NOMO-1 (cell line): ENCODE results near the gene TRAF3IP1.

ENCODE experiments used
- DNase-seq, 2 experiments: peaks; one replicate each; lab custom pipeline; 2025; ENCODE audit not compliant: unreplicated experiment in 2 of 2; lab: John Stamatoyannopoulos, UW

The TRAF3IP1 gene

GRCh38 chr2:238376884-238377391, 56.6 kb downstream of the TRAF3IP1 start:
- peak; percentile 74 to 77 for DNase-seq

DNA sequence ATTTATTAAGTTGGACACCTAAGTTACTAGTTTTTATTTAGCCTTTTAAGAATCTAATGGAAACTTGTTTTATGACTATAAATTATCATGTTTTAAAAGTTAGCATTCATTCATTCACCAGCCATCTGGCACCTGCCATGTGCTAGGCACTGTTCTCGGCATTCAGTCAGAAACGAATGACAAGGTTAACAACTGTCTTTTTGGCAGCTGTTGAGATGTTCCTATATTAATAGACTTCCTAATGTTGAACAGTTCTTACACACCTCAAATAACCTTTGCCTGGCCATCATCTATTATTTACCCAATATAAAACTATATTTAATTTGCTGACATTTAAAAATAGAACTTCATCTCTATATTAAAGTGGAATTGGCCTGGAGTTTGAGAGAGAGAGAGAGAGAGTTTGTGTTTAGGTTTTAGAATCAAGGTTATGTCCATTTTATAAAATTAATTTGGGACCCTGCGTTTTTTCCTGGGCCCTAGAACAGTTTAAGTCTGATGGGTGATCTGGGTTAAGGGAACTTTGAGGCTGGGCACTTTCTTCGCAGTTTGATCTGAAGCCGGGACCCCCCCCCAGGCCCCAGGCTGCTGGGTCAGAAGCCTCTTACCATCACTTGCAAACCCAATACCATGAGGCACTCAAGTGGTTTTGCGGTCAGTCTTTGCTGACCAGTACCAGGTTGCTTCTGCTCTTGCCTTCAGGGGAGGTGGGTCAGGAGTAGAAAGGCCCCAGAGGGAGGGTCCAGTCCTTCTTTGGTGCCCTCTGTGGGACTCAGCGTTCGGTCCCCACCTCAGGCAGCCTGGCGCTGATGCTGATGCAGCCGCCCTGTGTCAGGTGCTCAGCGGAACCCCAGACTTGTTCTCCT, 58.1 kb downstream of the TRAF3IP1 start:
- DNase-seq = no peak

- peak; percentile 39 to 60 for DNase-seq
Measured at GRCh38 chr2:238379096-238379810, 58.9 kb downstream of the TRAF3IP1 start.

DNA sequence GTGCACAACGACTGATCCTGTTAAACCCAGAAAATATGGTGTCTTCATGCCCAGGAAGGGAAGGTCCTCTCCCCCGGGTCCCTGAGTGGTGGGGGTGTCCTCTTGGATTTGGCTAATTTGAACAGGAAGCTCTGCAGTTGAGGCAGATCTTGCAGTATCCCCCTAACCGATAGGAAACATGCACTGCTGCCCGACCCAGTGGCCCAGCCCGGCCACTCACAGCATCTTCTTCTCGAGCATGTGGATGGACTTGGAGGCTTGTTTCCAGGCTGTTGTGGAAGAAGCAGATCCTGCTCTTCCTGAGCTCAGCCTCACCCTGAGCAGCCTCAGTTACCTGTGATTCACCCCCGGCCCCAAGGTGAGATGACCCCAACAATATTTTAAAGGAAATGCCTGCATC, 60.0 kb downstream of the TRAF3IP1 start:
- DNase-seq = no peak

DNA sequence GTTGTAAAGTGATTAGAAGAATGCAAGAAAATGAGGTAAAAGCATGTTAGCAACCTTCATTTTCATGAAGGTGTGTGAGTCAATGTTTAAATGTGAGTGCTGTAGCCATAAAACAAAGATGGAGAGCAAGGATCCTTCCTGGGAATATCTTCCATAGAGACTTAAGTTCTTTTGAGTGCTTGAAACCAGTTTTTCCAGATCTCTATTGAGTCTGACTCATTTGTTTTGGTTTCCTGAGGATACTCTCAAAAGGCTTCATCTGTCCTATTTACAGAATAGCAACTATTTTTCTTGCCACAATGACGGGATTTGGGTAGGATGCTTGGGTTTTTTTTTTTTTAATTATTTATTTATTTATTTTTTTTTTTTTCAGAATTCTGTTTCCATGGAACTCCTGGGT, 60.5 kb downstream of the TRAF3IP1 start:
- no peak for DNase-seq

DNA sequence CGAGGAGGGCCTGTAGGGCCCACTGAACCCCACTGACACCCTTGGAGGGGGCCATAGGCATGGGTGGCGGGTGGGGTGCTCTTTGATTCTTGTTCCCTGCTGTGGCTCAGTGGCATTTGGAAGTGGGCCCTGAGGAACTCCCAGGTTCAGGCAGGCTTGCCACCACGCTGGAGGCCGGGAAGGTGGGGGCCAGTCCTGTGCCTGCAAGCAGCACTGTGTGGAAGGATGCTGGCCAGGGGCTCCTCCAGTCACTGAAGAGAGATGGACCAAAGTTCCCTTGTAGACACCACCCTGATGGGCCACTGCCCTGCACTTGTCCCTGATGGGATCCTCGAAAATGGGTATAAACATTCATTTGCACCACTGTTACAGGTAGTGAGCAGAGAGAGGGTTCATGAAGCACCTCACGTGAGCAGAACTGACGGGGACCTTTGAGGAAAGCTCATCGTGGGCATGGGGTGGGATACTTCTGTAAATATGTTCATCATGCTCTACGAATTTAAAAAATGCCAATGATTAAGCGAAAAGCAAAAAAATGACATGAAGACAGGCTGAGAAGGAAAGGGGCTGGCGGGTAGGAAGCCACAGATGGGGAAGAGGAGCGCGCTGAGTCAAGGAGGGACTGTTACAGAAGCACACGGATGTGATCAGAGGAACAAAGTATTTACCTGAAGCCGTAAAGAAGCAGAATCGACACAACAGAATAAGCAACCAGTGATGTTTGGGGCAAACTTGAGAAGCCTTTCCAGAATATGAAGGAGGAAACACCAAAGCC, 61.2 kb downstream of the TRAF3IP1 start:
- peak; percentile 60 to 73 for DNase-seq

GRCh38 chr2:238382381-238382781, 62.1 kb downstream of the TRAF3IP1 start:
- peak; percentile 63 to 83 for DNase-seq

GRCh38 chr2:238383135-238383534, 62.8 kb downstream of the TRAF3IP1 start:
- DNase-seq = no peak

GRCh38 chr2:238383743-238384380, 63.5 kb downstream of the TRAF3IP1 start:
- peak in 1 of 2 experiments; percentile 22 for DNase-seq

GRCh38 chr2:238387332-238387731, 67.0 kb downstream of the TRAF3IP1 start:
- peak; percentile 47 to 67 for DNase-seq

DNA sequence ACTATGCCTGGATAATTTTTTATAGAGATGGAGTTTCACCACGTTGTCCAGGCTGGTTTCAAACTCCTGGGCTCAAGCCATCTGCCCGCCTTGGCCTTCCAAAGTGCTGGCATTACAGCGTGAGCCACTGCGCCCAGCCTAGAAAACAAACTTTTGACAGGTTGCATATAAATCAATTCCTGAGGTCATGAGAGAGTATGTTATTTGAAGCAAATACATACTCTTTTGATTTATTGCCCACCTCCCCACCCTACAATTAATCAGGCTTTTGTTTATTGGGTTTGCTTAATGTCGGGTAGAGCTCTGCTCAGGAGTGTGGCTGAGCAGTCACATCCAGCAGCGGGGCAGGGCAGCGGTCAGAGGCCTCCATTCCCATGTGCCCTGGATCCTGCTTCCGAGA, 68.5 kb downstream of the TRAF3IP1 start:
- no peak for DNase-seq

DNA sequence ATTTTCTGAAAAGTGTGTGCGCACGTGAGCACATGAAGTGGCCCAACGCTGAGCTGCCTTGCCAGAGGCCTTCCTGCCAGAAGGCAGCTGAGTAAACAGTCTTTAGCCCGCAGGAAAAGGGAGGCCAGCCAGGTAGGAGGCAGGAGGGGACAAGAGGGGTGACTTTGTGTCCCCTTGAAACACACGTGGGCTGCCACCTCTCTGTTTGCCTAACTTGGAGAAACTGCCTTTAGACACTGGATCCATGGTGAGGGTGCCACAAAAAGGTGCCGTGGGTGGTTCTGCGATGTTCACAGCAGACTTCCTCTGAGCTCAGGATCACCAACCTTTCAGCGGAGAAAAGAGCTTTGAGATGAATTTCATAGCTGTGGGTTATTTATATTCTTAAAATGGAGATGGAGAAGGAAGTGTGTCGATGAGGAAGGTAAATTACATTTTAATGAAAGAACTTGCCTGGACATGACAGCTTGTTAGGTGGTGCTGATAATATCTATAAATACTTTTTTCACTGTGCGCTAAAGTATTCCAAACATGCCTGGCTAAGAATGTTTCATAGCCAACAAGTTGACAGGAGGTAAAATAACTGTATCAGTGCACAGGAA, 69.8 kb downstream of the TRAF3IP1 start:
- peak in 1 of 2 experiments; percentile 35 for DNase-seq

DNA sequence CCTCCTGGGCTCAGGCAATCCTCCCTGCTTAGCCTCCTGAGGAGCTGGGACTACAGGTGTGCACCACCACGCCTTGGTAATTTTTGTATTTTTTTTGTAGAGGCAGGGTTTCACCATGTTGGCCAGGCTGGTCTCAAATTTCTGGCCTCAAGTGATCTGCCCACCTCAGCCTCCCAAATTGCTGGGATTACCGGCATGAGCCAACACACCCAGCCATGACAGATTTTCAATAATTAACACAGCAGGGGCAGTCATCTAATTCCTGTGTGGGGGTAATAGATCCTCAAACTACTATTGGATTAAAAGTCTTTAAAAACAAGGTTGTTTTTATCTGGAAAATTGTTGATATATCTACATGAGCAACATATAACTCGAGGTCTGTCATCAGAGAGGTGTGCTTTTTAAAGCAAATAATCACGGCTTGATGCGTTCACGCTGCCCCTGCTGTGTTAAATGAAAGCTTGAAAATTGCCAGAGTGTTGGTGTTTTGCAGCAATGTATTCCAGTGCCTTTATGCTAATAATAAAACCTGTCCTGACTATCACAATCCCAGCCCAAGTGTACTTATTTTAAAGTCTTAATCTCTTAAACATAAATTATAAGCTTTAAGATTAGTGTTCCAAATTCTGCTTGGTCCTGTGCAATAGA, 70.8 kb downstream of the TRAF3IP1 start:
- DNase-seq = no peak

DNA sequence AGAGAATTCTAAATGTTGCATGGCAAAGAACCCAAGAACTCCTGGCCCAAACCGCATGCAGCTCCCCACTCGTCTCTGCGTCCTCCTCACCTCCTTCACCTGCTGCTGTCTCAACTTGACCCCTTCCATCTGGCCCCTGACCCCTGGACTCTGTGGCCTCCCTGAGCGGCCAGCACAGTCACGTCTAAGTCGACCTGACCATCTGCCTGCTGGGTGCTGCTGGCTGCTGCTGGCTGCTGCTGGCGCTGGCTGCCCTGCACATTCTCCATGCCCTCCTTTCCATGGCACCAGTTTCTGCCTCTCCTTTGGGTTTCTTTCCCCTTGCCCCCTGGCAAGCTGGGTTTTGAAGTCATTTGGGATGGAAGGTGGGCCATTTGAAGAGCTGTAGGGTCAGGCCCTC, 76.3 kb downstream of the TRAF3IP1 start:
- no peak for DNase-seq

DNA sequence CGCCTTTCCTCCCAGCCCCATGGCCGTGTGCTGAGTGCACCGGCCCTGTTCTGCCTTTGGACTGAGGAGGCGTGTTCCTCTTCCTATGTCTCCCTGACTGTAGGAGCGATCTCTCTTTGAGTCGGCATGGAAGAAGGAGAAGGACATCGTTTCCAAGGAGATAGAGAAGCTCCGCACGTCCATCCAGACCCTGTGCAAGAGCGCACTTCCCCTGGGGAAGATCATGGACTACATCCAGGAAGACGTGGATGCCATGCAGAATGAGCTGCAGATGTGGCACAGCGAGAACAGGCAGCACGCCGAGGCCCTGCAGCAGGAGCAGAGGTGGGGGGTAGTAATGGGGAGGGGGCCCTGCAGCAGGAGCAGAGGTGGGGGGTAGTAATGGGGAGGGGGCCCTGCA, 77.0 kb downstream of the TRAF3IP1 start:
- DNase-seq = no peak

GRCh38 chr2:238398577-238398976, 78.3 kb downstream of the TRAF3IP1 start:
- no peak for DNase-seq

DNA sequence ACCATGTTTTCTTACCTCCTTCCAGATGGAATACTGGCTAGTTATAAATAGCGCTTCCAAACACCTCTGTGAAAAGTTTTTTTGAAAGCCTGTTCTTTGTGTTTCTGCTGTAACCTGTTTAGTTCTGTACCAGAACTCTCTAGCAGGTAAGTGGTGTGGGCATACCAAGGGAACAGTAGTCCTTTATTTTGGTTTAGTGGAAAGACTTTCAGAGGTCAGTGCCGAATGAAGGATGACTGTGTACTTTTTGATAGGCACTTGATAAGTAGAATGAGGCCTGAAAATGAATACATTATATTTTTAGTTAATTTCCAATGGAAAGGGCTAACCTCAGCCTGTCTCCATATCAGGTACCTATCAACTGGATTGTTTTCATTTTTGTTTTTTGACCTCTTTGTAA, 78.8 kb downstream of the TRAF3IP1 start:
- no peak for DNase-seq

- DNase-seq = no peak
Measured at GRCh38 chr2:238401551-238401950, 81.2 kb downstream of the TRAF3IP1 start.

DNA sequence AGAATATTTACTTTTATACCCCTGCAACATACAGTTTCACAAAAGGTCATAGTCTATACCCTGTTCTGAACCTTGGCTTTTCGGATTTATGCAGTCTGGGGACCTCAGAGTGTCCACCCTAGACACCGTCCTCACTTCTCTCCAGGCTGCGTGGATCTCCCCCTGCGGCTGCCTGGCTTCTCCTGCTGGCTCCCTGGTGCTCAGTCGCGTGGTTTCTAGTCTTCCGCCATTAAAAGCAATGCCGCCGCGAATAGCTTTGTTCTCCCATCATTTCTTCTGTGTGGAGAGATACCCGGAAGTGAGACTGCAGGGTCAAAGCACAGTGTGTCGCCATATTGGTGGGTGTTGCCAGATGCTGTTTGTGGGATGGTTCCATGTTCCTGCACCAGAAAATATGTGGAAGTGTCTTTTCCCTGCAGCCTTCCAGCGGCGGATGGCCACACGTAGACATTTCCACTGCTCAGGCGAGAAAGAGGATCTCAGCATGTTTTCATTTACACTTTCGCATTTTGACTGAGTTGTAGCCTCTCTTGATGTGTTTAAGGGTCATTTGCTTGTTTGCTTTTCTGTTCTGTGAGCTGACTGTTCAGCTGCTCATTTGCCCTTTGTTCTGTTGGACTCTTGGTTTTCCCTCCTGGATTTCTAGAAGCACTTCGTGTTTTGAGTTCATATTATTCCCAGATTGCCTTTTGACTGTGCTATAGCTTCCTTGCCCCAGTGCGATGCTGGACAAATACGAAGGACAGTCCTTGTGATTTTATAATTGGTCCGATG, 83.5 kb downstream of the TRAF3IP1 start:
- no peak for DNase-seq
